Gastroesophageal sphincter (tissue), 3 donors: ENCODE data around the gene FNDC3A.

ENCODE experiments used
- POLR2AphosphoS5 ChIP-seq: sonication (generic); formaldehyde crosslinking; IDR thresholded peaks from one replicate; pipeline ENCODE4 v1.6.1; 2017; ENCODE audit warnings: antibody characterized with exemption
- TF ChIP-seq, protein P1 (sequence below), 4 experiments: fragments of 200-600 bp in 2 of 4; fragments of 450-650 bp in 2 of 4; sonication (generic) in 1 of 4; IDR thresholded peaks; one replicate each; pipeline ENCODE4 v1.5.1; 2017 to 2019; ENCODE audit warnings: antibody characterized with exemption in 4 of 4, mild to moderate bottlenecking in 2 of 4, moderate library complexity in 2 of 4

DNA sequence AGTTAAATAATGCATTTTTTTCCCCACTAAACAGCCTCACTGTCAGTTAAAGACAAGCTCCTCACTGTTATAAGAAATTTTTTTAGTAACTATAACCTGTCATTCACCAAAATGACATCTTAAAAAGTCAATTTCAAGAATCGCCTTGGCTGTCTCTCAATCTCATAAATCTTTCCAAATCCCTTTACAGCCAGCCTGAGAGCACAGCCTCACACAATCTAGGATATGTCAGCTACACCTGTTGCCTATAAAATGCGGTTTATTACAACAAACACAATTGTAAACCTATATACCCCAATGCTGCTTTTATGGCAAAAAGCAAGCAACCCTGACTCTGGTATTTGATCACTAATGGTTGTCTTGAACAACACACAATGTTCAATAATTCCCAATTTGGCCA, 29.5 kb upstream of the FNDC3A start:
- TF ChIP-seq, protein P1, sequence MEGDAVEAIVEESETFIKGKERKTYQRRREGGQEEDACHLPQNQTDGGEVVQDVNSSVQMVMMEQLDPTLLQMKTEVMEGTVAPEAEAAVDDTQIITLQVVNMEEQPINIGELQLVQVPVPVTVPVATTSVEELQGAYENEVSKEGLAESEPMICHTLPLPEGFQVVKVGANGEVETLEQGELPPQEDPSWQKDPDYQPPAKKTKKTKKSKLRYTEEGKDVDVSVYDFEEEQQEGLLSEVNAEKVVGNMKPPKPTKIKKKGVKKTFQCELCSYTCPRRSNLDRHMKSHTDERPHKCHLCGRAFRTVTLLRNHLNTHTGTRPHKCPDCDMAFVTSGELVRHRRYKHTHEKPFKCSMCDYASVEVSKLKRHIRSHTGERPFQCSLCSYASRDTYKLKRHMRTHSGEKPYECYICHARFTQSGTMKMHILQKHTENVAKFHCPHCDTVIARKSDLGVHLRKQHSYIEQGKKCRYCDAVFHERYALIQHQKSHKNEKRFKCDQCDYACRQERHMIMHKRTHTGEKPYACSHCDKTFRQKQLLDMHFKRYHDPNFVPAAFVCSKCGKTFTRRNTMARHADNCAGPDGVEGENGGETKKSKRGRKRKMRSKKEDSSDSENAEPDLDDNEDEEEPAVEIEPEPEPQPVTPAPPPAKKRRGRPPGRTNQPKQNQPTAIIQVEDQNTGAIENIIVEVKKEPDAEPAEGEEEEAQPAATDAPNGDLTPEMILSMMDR (IDR thresholded peaks at IDR 0.05): no peak
- no peak for TF ChIP-seq POLR2AphosphoS5
